ENCODE measurements around the gene PTPRT.

DNA sequence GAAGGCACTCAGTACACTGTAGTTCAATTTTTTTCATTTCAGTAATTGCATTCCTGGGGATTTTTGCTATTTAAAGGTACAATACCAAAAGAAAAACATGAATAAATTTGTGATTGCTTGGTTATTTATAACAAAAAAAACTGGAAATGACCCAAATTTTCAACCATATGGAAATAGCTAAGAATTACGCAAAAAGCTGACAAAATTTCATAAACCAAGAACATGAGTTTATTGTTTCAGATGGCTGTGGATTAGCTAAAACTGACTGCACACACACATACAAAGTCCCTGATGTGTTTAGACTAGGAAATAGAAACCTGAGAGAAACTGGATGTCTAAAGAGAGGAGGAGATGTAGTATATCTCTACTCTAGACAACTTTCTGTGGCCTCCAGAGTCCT, 853.1 kb downstream of the PTPRT start:
- TF ChIP-seq, protein P1, sequence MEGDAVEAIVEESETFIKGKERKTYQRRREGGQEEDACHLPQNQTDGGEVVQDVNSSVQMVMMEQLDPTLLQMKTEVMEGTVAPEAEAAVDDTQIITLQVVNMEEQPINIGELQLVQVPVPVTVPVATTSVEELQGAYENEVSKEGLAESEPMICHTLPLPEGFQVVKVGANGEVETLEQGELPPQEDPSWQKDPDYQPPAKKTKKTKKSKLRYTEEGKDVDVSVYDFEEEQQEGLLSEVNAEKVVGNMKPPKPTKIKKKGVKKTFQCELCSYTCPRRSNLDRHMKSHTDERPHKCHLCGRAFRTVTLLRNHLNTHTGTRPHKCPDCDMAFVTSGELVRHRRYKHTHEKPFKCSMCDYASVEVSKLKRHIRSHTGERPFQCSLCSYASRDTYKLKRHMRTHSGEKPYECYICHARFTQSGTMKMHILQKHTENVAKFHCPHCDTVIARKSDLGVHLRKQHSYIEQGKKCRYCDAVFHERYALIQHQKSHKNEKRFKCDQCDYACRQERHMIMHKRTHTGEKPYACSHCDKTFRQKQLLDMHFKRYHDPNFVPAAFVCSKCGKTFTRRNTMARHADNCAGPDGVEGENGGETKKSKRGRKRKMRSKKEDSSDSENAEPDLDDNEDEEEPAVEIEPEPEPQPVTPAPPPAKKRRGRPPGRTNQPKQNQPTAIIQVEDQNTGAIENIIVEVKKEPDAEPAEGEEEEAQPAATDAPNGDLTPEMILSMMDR (conservative IDR thresholded peaks at IDR 0.05; ENCODE audit: low read depth, low read length) = no peak
- TF ChIP-seq EZH2 (IDR thresholded peaks at IDR 0.05; ENCODE audit: borderline replicate concordance, low read depth, low read length, poor library complexity, severe bottlenecking) = no peak
